ENCODE data around the gene NDUFAF2.

DNA sequence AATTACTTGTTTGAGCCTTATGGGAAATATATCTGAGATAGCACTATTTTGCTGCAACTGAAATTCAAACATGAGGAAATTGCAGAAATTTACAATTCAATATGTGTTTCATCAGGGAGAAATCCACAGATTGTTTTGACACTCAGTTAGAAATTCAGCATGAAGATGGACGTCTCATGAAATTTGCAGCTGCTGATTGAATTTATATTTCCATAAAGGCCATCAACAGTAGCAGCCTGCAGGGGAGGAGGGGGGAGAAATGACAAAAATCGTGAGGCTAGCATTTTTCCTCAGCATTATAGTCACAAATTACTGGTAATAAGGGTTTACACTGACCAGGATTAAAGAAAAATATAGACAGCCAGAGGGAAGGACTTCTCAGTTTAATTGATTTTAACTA, 81.0 kb downstream of the NDUFAF2 start:
- TF ChIP-seq, protein P1, sequence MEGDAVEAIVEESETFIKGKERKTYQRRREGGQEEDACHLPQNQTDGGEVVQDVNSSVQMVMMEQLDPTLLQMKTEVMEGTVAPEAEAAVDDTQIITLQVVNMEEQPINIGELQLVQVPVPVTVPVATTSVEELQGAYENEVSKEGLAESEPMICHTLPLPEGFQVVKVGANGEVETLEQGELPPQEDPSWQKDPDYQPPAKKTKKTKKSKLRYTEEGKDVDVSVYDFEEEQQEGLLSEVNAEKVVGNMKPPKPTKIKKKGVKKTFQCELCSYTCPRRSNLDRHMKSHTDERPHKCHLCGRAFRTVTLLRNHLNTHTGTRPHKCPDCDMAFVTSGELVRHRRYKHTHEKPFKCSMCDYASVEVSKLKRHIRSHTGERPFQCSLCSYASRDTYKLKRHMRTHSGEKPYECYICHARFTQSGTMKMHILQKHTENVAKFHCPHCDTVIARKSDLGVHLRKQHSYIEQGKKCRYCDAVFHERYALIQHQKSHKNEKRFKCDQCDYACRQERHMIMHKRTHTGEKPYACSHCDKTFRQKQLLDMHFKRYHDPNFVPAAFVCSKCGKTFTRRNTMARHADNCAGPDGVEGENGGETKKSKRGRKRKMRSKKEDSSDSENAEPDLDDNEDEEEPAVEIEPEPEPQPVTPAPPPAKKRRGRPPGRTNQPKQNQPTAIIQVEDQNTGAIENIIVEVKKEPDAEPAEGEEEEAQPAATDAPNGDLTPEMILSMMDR (IDR thresholded peaks at IDR 0.05; ENCODE audit: insufficient read depth, low read length, poor library complexity, severe bottlenecking), result no peak
- no peak for TF ChIP-seq EZH2phosphoT487 (conservative IDR thresholded peaks at IDR 0.05; ENCODE audit: low read length)

Measured in SU-DHL-6 (cell line).